Loucy (cell line): Measurements from ENCODE around the gene SUOX.

Experiments used
- H2AFZ ChIP-seq: fragments of 200-600 bp; sonication (generic); 2 replicates; pipeline ENCODE4 v1.6.0; 2016; ENCODE audit warnings: antibody characterized with exemption, mild to moderate bottlenecking, low read length, moderate library complexity
- H3F3A ChIP-seq: fragments of 200-600 bp; 2 replicates; pipeline ENCODE4 v1.6.0; 2016; ENCODE audit warnings: antibody characterized with exemption, low read depth, mild to moderate bottlenecking
- H3K27me3 ChIP-seq: fragments of 200-600 bp; sonication (generic); 2 replicates; pipeline ENCODE4 v1.6.1; 2014; ENCODE audit warnings: low read length, mild to moderate bottlenecking; ENCODE audit not compliant: insufficient read depth, poor library complexity, severe bottlenecking
- H3K36me3 ChIP-seq: fragments of 200-600 bp; sonication (generic); 2 replicates; pipeline ENCODE4 v1.6.1; 2016; ENCODE audit warnings: low read length; ENCODE audit not compliant: insufficient read depth
- H3K4me1 ChIP-seq: fragments of 200-600 bp; sonication (generic); 2 replicates; pipeline ENCODE4 v1.5.1; 2014; ENCODE audit warnings: low read length, mild to moderate bottlenecking; ENCODE audit not compliant: insufficient read depth, poor library complexity, severe bottlenecking
- H3K4me2 ChIP-seq: fragments of 200-600 bp; sonication (generic); 2 replicates; pipeline ENCODE4 v1.6.0; 2014; ENCODE audit warnings: antibody characterized with exemption, low read length, low read depth, mild to moderate bottlenecking; ENCODE audit not compliant: poor library complexity, severe bottlenecking
- H3K4me3 ChIP-seq: fragments of 200-600 bp; sonication (generic); 2 replicates; pipeline ENCODE4 v1.5.1; 2014; ENCODE audit warnings: low read length, mild to moderate bottlenecking, mixed read lengths; ENCODE audit not compliant: poor library complexity, severe bottlenecking
- H3K79me2 ChIP-seq: fragments of 200-600 bp; sonication (generic); 2 replicates; pipeline ENCODE4 v1.6.1; 2014; ENCODE audit warnings: low read length; ENCODE audit not compliant: insufficient read depth
- H3K9ac ChIP-seq: fragments of 200-600 bp; sonication (generic); 2 replicates; pipeline ENCODE4 v1.6.0; 2014; ENCODE audit warnings: mild to moderate bottlenecking, low read depth, low read length, moderate library complexity; ENCODE audit not compliant: poor library complexity, severe bottlenecking
- H3K9me2 ChIP-seq: fragments of 200-600 bp; sonication (generic); replicated peaks from 2 replicates; pipeline ENCODE4 v1.6.1; 2016; ENCODE audit warnings: low read depth, low read length, mixed read lengths
- H3K9me3 ChIP-seq: fragments of 200-600 bp; sonication (generic); 2 replicates; pipeline ENCODE4 v1.6.1; 2014; ENCODE audit warnings: mild to moderate bottlenecking, antibody characterized with exemption, low read length, low read depth; ENCODE audit not compliant: insufficient read depth
- H4K20me1 ChIP-seq: fragments of 200-600 bp; sonication (generic); 2 replicates; pipeline ENCODE4 v1.6.0; 2014; ENCODE audit warnings: antibody characterized with exemption, low read length, mild to moderate bottlenecking; ENCODE audit not compliant: insufficient read depth, poor library complexity, severe bottlenecking
- CTCF ChIP-seq: fragments of 200-600 bp; sonication (generic); conservative IDR thresholded peaks from 2 replicates; pipeline ENCODE4 v1.5.1; 2014; ENCODE audit warnings: mild to moderate bottlenecking, antibody characterized with exemption, low read length
- EZH2phosphoT487 ChIP-seq: fragments of 200-600 bp; IDR thresholded peaks from 2 replicates; pipeline ENCODE4 v1.6.1; 2018; ENCODE audit warnings: antibody characterized with exemption, mild to moderate bottlenecking, moderate library complexity, borderline replicate concordance

The SUOX gene

GRCh38 chr12:56028511-56029165 lies 31.6 kb downstream of the SUOX start:
- no peaks in the 10 kb centered on the region for H4K20me1 ChIP-seq
- no peak overlapping the region for H3K4me3 ChIP-seq
- H3K9me3 ChIP-seq, result no peaks in the 10 kb centered on the region
- H3K79me2 ChIP-seq, result no peaks in the 10 kb centered on the region
- no peaks in the 10 kb centered on the region for H3F3A ChIP-seq
- no peak for TF ChIP-seq EZH2phosphoT487
- TF ChIP-seq CTCF, result no peak
- peaks cover 4% of the 10 kb centered on the region; the same call in 1 of the 2 replicates for H3K36me3 ChIP-seq
- H2AFZ ChIP-seq, result no peak overlapping the region
- no peak overlapping the region for H3K4me2 ChIP-seq
- no peaks in the 10 kb centered on the region for H3K27me3 ChIP-seq
- H3K9ac ChIP-seq, result no peak overlapping the region
- H3K9me2 ChIP-seq, result no peaks in the 10 kb centered on the region
- no peaks in the 10 kb centered on the region for H3K4me1 ChIP-seq

- Histone ChIP-seq H3K4me2 (no peak overlapping the region), H3K9me2 (no peaks in the 10 kb centered on the region), H2AFZ (no peak overlapping the region), H3K4me3 (no peak overlapping the region), H3K79me2 (no peaks in the 10 kb centered on the region), H3K4me1 (no peaks in the 10 kb centered on the region), H4K20me1 (no peaks in the 10 kb centered on the region), H3K9ac (no peak overlapping the region), H3F3A (no peaks in the 10 kb centered on the region), H3K9me3 (no peaks in the 10 kb centered on the region), H3K36me3 (peaks cover 4% of the 10 kb centered on the region; the same call in 1 of the 2 replicates), H3K27me3 (no peaks in the 10 kb centered on the region)
- TF ChIP-seq EZH2phosphoT487 (no peak), CTCF (no peak)
Measured at GRCh38 chr12:56029166-56029519, 32.1 kb downstream of the SUOX start.

- Histone ChIP-seq H3K4me2 (no peak overlapping the region), H3K4me1 (no peaks in the 10 kb centered on the region), H3F3A (no peaks in the 10 kb centered on the region), H3K27me3 (no peaks in the 10 kb centered on the region), H3K36me3 (peaks cover 4% of the 10 kb centered on the region; the same call in 1 of the 2 replicates), H4K20me1 (no peaks in the 10 kb centered on the region), H3K79me2 (no peaks in the 10 kb centered on the region), H2AFZ (no peak overlapping the region), H3K4me3 (no peak overlapping the region), H3K9me2 (no peaks in the 10 kb centered on the region), H3K9me3 (no peaks in the 10 kb centered on the region), H3K9ac (no peak overlapping the region)
- TF ChIP-seq EZH2phosphoT487 (no peak), CTCF (peak; percentile 81)
Measured at GRCh38 chr12:56029666-56030293, 32.7 kb downstream of the SUOX start.
